GM18870 (cell line): ENCODE results near the gene EFNA2.
"Not testable (repeated sequence)": the region's sequence is repeated elsewhere in the genome, so short reads cannot be mapped to it uniquely, and the experiment has no call there.

Source experiments
- ATAC-seq: cut with Tn5 transposase; IDR thresholded peaks from one replicate; pipeline ENCODE4 v1.9.1; 2021; ENCODE audit warnings: moderate library complexity; ENCODE audit not compliant: unreplicated experiment

Gene EFNA2

DNA sequence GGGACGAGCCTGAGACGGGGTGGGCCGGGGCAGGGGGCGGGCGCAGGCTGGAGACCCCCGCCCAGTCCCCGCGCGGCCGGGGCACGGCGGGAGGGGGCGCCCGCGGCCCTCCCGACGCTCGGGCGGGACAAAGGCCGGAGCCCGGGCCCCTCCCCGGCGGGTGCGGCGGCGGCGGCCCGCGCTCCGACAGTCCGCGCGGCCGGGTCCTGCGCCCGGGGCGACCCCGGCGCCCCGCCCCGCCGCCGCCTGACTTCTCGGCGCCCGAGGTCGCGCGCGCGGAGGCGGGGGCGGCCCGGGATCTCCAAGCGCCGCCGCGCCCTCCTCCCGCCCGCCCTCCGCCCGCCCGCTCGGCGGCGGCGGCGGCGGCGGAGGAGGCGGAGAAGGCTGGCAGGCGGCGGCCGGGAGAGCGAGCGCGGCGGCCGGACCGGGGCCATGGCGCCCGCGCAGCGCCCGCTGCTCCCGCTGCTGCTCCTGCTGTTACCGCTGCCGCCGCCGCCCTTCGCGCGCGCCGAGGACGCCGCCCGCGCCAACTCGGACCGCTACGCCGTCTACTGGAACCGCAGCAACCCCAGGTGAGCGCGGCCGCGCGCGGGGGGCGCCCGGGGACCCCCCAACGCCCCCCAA is at the start of gene EFNA2:
TSS of gene EFNA2 (plus strand) at position 137 of the 624 bp plus-strand sequence. CDS start at position 433, 296 bp downstream.
- no peak for ATAC-seq

GRCh38 chr19:1236576-1236975 is 49.1 kb upstream of the EFNA2 start:
- no peak for ATAC-seq

- ATAC-seq: no peak
Observed at GRCh38 chr19:1237027-1237659, 48.5 kb upstream of the EFNA2 start.

- no peak for ATAC-seq
Observed at GRCh38 chr19:1237754-1238368, 47.8 kb upstream of the EFNA2 start, which contains the start of gene CBARP. Gene CBARP (minus strand): TSS chr19:1238005. CDS start chr19:1236100, 1,905 bp downstream.

- no peak for ATAC-seq
Observed at GRCh38 chr19:1238369-1239303, 47.0 kb upstream of the EFNA2 start.

- ATAC-seq: no peak
Observed at GRCh38 chr19:1239420-1239795, 46.3 kb upstream of the EFNA2 start.

GRCh38 chr19:1239796-1240737 is 45.6 kb upstream of the EFNA2 start:
- no peak for ATAC-seq

GRCh38 chr19:1240925-1241324 is 44.7 kb upstream of the EFNA2 start:
- no peak for ATAC-seq

DNA sequence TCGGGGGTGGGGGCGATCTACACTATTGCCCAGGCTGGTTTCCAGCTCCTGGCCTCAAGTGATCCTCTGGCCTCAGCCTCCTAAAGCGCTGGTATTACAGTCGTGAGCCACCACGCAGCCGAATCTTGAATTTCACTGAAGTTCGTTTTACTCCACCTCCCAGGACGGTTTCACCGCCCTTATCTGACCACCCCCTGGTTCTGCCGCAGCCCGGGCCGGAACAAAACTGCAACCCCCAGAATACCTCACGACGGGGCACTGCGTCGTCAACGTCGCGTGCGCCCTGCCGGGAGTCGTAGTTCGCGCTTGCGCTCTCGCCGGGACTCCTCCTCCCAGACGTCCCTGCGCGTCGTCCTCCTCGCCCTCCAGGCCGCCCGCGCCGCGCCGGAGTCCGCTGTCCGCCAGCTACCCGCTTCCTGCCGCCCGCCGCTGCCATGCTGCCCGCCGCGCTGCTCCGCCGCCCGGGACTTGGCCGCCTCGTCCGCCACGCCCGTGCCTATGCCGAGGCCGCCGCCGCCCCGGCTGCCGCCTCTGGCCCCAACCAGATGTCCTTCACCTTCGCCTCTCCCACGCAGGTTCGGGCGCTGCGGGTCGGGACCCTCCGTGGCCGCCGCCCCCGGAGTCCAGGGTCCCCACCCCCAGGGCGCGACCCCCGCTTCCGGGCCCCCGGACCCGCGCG is 44.1 kb upstream of the EFNA2 start, which contains the start of gene ATP5F1D:
TSS of gene ATP5F1D (plus strand) at position 335 of the 679 bp plus-strand sequence. CDS start at position 435, 100 bp downstream.
- no peak for ATAC-seq

DNA sequence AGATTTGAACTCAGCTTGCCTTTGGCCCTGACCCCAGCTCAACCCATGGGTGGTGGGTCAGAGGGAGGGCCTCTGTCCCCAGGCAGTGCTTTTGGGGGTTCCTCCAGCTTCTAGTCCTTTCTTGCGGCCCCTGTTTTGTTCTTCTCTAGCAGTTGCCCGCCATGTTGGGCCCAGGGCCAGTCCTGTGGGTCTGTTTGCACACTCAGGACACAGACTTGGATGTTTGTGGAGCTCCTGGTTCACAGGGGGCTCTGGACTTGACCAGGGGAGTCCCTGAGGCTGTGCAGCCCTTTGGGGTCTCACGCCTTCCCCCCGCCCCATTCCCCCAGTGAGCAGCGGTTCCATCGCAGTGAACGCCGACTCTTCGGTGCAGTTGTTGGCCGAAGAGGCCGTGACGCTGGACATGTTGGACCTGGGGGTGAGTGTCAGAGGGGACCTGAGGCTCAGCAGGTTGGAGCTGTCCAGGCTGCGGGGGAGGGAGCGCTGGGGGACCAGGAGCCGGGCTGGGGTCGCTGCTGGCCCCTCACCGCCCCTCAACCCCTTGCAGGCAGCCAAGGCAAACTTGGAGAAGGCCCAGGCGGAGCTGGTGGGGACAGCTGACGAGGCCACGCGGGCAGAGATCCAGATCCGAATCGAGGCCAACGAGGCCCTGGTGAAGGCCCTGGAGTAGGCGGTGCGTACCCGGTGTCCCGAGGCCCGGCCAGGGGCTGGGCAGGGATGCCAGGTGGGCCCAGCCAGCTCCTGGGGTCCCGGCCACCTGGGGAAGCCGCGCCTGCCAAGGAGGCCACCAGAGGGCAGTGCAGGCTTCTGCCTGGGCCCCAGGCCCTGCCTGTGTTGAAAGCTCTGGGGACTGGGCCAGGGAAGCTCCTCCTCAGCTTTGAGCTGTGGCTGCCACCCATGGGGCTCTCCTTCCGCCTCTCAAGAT is 41.6 kb upstream of the EFNA2 start:
- ATAC-seq: no peak

GRCh38 chr19:1244693-1245451 is 40.8 kb upstream of the EFNA2 start:
- no peak for ATAC-seq

GRCh38 chr19:1245494-1246264 is 40.0 kb upstream of the EFNA2 start:
- no peak for ATAC-seq

DNA sequence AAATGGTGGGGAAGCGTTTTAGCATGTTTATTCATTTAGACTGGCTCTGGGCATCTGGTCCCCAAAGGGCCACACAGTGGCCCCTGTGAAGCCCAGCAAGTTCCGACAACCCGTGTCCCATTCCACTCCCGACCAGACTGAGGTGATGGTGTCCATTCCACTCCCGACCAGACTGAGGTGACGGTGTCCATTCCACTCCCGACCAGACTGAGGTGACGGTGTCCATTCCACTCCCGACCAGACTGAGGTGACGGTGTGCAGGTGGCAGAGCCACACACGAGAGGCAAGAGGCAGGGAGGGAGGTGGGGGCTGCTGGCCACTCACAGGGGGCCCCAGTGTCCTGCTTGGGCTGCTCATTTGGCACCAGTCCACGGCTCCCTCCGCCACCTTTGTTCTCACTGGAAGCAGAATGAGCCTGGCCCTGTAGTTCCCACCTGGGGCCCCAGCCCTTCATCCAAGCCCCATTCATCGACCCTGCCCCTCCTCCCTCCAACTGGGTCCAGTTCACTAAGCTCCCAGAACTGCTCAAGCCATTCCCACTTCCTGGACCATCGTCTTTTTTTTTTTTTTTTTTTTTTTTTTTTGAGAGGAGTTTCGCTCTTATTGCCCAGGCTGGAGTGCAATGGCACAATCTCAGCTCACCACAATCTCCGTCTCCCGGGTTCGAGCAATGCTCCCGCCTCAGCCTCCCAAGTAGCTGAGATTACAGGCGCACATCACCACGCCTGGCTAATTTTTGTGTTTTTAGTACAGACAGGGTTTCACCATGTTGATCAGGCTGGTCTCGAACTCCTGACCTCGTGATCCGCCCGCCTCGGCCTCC is 39.2 kb upstream of the EFNA2 start:
- not testable (repeated sequence) for ATAC-seq

GRCh38 chr19:1247748-1248138 is 37.9 kb upstream of the EFNA2 start:
- ATAC-seq: no peak

DNA sequence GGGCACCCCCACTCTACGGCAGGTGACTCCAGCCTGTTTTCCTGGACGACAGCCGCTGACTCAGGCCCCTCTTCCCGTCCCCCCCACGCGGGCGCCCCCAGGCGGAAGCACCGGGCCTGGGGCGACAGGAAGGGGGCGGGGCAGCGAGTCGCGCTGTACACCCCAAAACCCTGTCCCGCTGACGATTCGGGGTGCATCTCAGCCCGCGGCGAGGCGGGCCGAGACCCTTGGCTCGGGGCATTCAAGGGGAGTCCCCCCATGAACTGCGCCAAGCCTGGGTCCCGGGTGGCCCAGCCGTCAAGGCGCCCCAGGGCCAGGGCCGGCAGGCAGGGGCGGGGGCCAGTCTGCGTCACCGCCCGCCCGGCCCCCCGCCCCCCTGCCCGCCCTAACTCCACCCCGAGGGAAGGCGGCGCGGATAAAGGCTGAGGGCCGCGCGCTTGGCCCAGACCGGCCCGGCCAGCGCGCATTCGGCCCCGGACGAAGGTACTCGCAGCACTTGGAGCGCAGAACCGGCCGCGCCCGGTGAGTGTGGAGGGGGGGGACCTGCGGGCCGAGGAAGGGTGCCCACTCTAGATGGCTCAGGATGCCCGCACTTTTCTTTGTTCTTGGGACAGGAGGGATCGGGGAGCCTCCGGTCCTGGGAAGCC is 37.4 kb upstream of the EFNA2 start, which contains the start of gene MIDN:
TSS of gene MIDN (plus strand) at position 445 of the 647 bp plus-strand sequence. CDS start 1,714 bp downstream, outside the sequence.
- ATAC-seq: no peak
